ENCODE results near the gene UTP18.
A peak's percentile ranks its signal among the peaks of the same experiment; 100 is the strongest.
"Not testable (repeated sequence)": the region's sequence is repeated elsewhere in the genome, so short reads cannot be mapped to it uniquely, and the experiment has no call there.

Gene UTP18

GRCh38 chr17:51260237-51261023, at the start of gene UTP18:
Gene UTP18 (plus strand): TSS chr17:51260546. CDS start chr17:51260585, 39 bp downstream.
- no peak for FAIRE-seq

GRCh38 chr17:51214920-51215319, 45.4 kb upstream of the UTP18 start:
- FAIRE-seq (no peak), DNase-seq (ENCODE audit: extremely low spot score, insufficient read length, low read depth) (no peak)

More at GRCh38 chr17:51260237-51261023, at the start of gene UTP18:
- peak; percentile 92 for DNase-seq (ENCODE audit: extremely low spot score, insufficient read length, low read depth)

GRCh38 chr17:51217946-51218345, 42.4 kb upstream of the UTP18 start:
- no peak for FAIRE-seq
- no peak for DNase-seq (ENCODE audit: extremely low spot score, insufficient read length, low read depth)

- no peak for FAIRE-seq
- no peak for DNase-seq (ENCODE audit: extremely low spot score, insufficient read length, low read depth)
Measured at GRCh38 chr17:51221322-51221721, 39.0 kb upstream of the UTP18 start.

- FAIRE-seq (no peak), DNase-seq (ENCODE audit: extremely low spot score, insufficient read length, low read depth) (no peak)
Measured at GRCh38 chr17:51224402-51225262, 35.7 kb upstream of the UTP18 start.

GRCh38 chr17:51225523-51225922, 34.8 kb upstream of the UTP18 start:
- not testable (repeated sequence) for FAIRE-seq; DNase-seq (ENCODE audit: extremely low spot score, insufficient read length, low read depth)

- no peak for DNase-seq (ENCODE audit: extremely low spot score, insufficient read length, low read depth)
- FAIRE-seq, result no peak
Measured at GRCh38 chr17:51228161-51228560, 32.2 kb upstream of the UTP18 start.

GRCh38 chr17:51229889-51230288, 30.5 kb upstream of the UTP18 start:
- DNase-seq (ENCODE audit: extremely low spot score, insufficient read length, low read depth), result no peak
- FAIRE-seq, result no peak

GRCh38 chr17:51230306-51230705, 30.0 kb upstream of the UTP18 start:
- DNase-seq (ENCODE audit: extremely low spot score, insufficient read length, low read depth) (no peak), FAIRE-seq (peak; percentile 44)

- FAIRE-seq, result no peak
- DNase-seq (ENCODE audit: extremely low spot score, insufficient read length, low read depth), result no peak
Measured at GRCh38 chr17:51231999-51232398, 28.3 kb upstream of the UTP18 start.

GRCh38 chr17:51234162-51234561, 26.2 kb upstream of the UTP18 start:
- DNase-seq (ENCODE audit: extremely low spot score, insufficient read length, low read depth) (no peak), FAIRE-seq (no peak)

- FAIRE-seq (peak; percentile 46), DNase-seq (ENCODE audit: extremely low spot score, insufficient read length, low read depth) (peak; percentile 7)
Measured at GRCh38 chr17:51238255-51238887, 22.0 kb upstream of the UTP18 start.

GRCh38 chr17:51240275-51240674, 20.1 kb upstream of the UTP18 start:
- no peak for FAIRE-seq
- DNase-seq (ENCODE audit: extremely low spot score, insufficient read length, low read depth), result no peak

- DNase-seq (ENCODE audit: extremely low spot score, insufficient read length, low read depth) (no peak), FAIRE-seq (no peak)
Measured at GRCh38 chr17:51244041-51244440, 16.3 kb upstream of the UTP18 start.

GRCh38 chr17:51245535-51245934, 14.8 kb upstream of the UTP18 start:
- no peak for FAIRE-seq
- no peak for DNase-seq (ENCODE audit: extremely low spot score, insufficient read length, low read depth)

GRCh38 chr17:51250314-51250840, 10.0 kb upstream of the UTP18 start:
- FAIRE-seq (no peak), DNase-seq (ENCODE audit: extremely low spot score, insufficient read length, low read depth) (no peak)

- DNase-seq (ENCODE audit: extremely low spot score, insufficient read length, low read depth), result no peak
- no peak for FAIRE-seq
Measured at GRCh38 chr17:51251010-51251409, 9.3 kb upstream of the UTP18 start.

- FAIRE-seq, result no peak
- DNase-seq (ENCODE audit: extremely low spot score, insufficient read length, low read depth), result no peak
Measured at GRCh38 chr17:51255673-51256072, 4.7 kb upstream of the UTP18 start.

- no peak for FAIRE-seq
- no peak for DNase-seq (ENCODE audit: extremely low spot score, insufficient read length, low read depth)
Measured at GRCh38 chr17:51256101-51256500, 4.2 kb upstream of the UTP18 start.

Measured in GM18507 (cell line).